A673 (cell line): ENCODE results near the gene IL23R. TPM values are rescaled to one million over a fixed set of nuclear protein-coding genes. Genes with fewer than 3 reads are reported as not detected.
A peak's percentile ranks its signal among the peaks of the same experiment; 100 is the strongest.

Experiments used
- BruUV-seq: library from RNA; stranded (reverse); fragments of 400-500 nt; replicated peaks from 2 replicates; lab custom pipeline; 2021; lab: Mats Ljungman, UMichigan
- CTCF ChIA-PET: fragments of 300-600 bp; sonication (Branson Sonifier 250); formaldehyde crosslinking; loops from one replicate; lab custom pipeline; 2022; ENCODE audit warnings: antibody characterized with exemption; lab: Charles Lee
- POLR2A ChIA-PET: fragments of 300-600 bp; sonication (Branson Sonifier 250); formaldehyde crosslinking; loops from one replicate; lab custom pipeline; 2022; ENCODE audit warnings: antibody characterized with exemption; ENCODE audit not compliant: low non-redundant PET; lab: Charles Lee
- DNase-seq: peaks from one replicate; pipeline ENCODE4 v3.0.0-alpha.2; 2015; ENCODE audit warnings: low spot score
- H3K27ac ChIP-seq: fragments of 200-600 bp; sonication (generic); 2 replicates; pipeline ENCODE4 v1.5.1; 2016; ENCODE audit warnings: mixed run types, low read depth, mild to moderate bottlenecking, mixed read lengths, antibody characterized with exemption, low read length; ENCODE audit not compliant: poor library complexity, severe bottlenecking
- H3K27me3 ChIP-seq: fragments of 200-600 bp; sonication (generic); replicated peaks from 2 replicates; pipeline ENCODE4 v1.6.1; 2017; ENCODE audit warnings: mixed run types, low read depth, mild to moderate bottlenecking, mixed read lengths, antibody characterized with exemption, low read length; ENCODE audit not compliant: insufficient read depth, poor library complexity
- H3K36me3 ChIP-seq: fragments of 200-600 bp; sonication (generic); 2 replicates; pipeline ENCODE4 v1.6.1; 2016; ENCODE audit warnings: mixed run types, mild to moderate bottlenecking, mixed read lengths, antibody characterized with exemption, low read length; ENCODE audit not compliant: insufficient read depth, poor library complexity, severe bottlenecking
- H3K4me1 ChIP-seq: fragments of 200-600 bp; sonication (generic); 2 replicates; pipeline ENCODE4 v1.6.1; 2017; ENCODE audit warnings: mixed run types, mild to moderate bottlenecking, mixed read lengths, antibody characterized with exemption, low read length; ENCODE audit not compliant: insufficient read depth, poor library complexity, severe bottlenecking
- H3K4me3 ChIP-seq: fragments of 200-600 bp; sonication (generic); 2 replicates; pipeline ENCODE4 v1.5.1; 2016; ENCODE audit warnings: low read depth, mixed run types, mild to moderate bottlenecking, mixed read lengths, low read length; ENCODE audit not compliant: poor library complexity, severe bottlenecking
- H3K9me3 ChIP-seq: fragments of 200-600 bp; sonication (generic); 2 replicates; pipeline ENCODE4 v1.6.1; 2016; ENCODE audit warnings: mixed run types, low read depth, mild to moderate bottlenecking, mixed read lengths, antibody characterized with exemption, low read length; ENCODE audit not compliant: poor library complexity, severe bottlenecking
- CTCF ChIP-seq: fragments of 300-800, 200-600 bp; sonication (generic); conservative IDR thresholded peaks from 2 replicates; pipeline ENCODE4 v1.5.1; 2017; ENCODE audit warnings: low read depth, mild to moderate bottlenecking, antibody characterized with exemption, low read length, moderate library complexity, mixed read lengths
- EZH2 ChIP-seq: fragments of 200-600 bp; sonication (generic); IDR thresholded peaks from 2 replicates; pipeline ENCODE4 v1.6.1; 2017; ENCODE audit warnings: borderline replicate concordance, low read depth, mild to moderate bottlenecking, mixed read lengths, antibody characterized with exemption, low read length; ENCODE audit not compliant: poor library complexity, severe bottlenecking
- intact Hi-C: fragments of 100-400 bp; cut with micrococcal nuclease; formaldehyde crosslinking; loops from one replicate; pipeline ENCODE4 v1.10.0; 2022; ENCODE audit not compliant: unreplicated experiment
- total RNA-seq: library from RNA; stranded (reverse); gene quantifications from 2 replicates; pipeline ENCODE4 v1.2.3, GENCODE V29; 2021

The IL23R gene
- total RNA-seq, 1 experiment from 2014 or later, result not detected

GRCh38 chr1:67290236-67290635, 124.0 kb downstream of the IL23R start:
- no TSS peak for BruUV-seq
- TF ChIP-seq CTCF, result no peak
- no peak for TF ChIP-seq EZH2
- no peaks in the 10 kb centered on the region for H3K36me3 ChIP-seq
- H3K4me3 ChIP-seq, result no peak overlapping the region
- H3K27me3 ChIP-seq, result no peaks in the 10 kb centered on the region
- H3K9me3 ChIP-seq, result no peaks in the 10 kb centered on the region
- no peak for DNase-seq
- H3K4me1 ChIP-seq, result no peaks in the 10 kb centered on the region
- intact Hi-C loops, result no loop called here
- ChIA-PET POLR2A (no interaction called here), CTCF (no interaction called here)
- no peak overlapping the region for H3K27ac ChIP-seq

- no peak for DNase-seq
- H3K4me1 ChIP-seq, result no peaks in the 10 kb centered on the region
- no peak for TF ChIP-seq EZH2
- TF ChIP-seq CTCF, result no peak
- H3K27me3 ChIP-seq, result no peaks in the 10 kb centered on the region
- ChIA-PET POLR2A (no interaction called here), CTCF (no interaction called here)
- H3K36me3 ChIP-seq, result no peaks in the 10 kb centered on the region
- H3K4me3 ChIP-seq, result no peak overlapping the region
- no TSS peak for BruUV-seq
- no peak overlapping the region for H3K27ac ChIP-seq
- intact Hi-C loops, result no loop called here
- no peaks in the 10 kb centered on the region for H3K9me3 ChIP-seq
Measured at GRCh38 chr1:67294836-67295617, 128.8 kb downstream of the IL23R start.

GRCh38 chr1:67298762-67299161, 132.5 kb downstream of the IL23R start:
- no TSS peak for BruUV-seq
- peak; percentile 12 for DNase-seq
- Histone ChIP-seq H3K4me3 (no peak overlapping the region), H3K27ac (no peak overlapping the region), H3K27me3 (no peaks in the 10 kb centered on the region), H3K4me1 (no peaks in the 10 kb centered on the region), H3K9me3 (no peaks in the 10 kb centered on the region), H3K36me3 (no peaks in the 10 kb centered on the region)
- intact Hi-C loops, result no loop called here
- POLR2A ChIA-PET, result no interaction called here
- no peak for TF ChIP-seq CTCF
- no peak for TF ChIP-seq EZH2
- CTCF ChIA-PET, result no interaction called here
